Stimulated activated naive CD8-positive, alpha-beta T cell treated with anti-CD3 and anti-CD28 coated beads, Interleukin-15, Interleukin-2, amounts not matched to agents 100 ng/mL and 50 ng/mL, for 24 hours (primary cell): Measurements from ENCODE around the gene FMNL3.
"Not testable (repeated sequence)": the region's sequence is repeated elsewhere in the genome, so short reads cannot be mapped to it uniquely, and the experiment has no call there.

Source experiments
- H3K27ac Mint-ChIP-seq: one replicate; pipeline ENCODE4 v1.8.0; 2021; ENCODE audit warnings: mild to moderate bottlenecking, mixed read lengths
- H3K27me3 Mint-ChIP-seq: one replicate; pipeline ENCODE4 v1.8.0; 2021; ENCODE audit warnings: mixed read lengths
- H3K36me3 Mint-ChIP-seq: one replicate; pipeline ENCODE4 v1.8.0; 2021; ENCODE audit warnings: low read depth, mixed read lengths
- H3K4me1 Mint-ChIP-seq: one replicate; pipeline ENCODE4 v1.8.0; 2021; ENCODE audit warnings: low read depth, mixed read lengths
- H3K4me3 Mint-ChIP-seq: one replicate; pipeline ENCODE4 v1.8.0; 2021; ENCODE audit warnings: mild to moderate bottlenecking, mixed read lengths
- H3K9me3 Mint-ChIP-seq: one replicate; pipeline ENCODE4 v1.8.0; 2021; ENCODE audit warnings: mixed read lengths

FMNL3 gene

GRCh38 chr12:49626169-49626835 lies 80.9 kb downstream of the FMNL3 start:
- H3K9me3 Mint-ChIP-seq: no peaks in the 10 kb centered on the region
- H3K36me3 Mint-ChIP-seq: no peaks in the 10 kb centered on the region
- H3K4me1 Mint-ChIP-seq: peaks cover 16% of the 10 kb centered on the region
- H3K4me3 Mint-ChIP-seq: no peak overlapping the region
- no peak overlapping the region for H3K27ac Mint-ChIP-seq
- peaks cover 5% of the 10 kb centered on the region for H3K27me3 Mint-ChIP-seq

GRCh38 chr12:49624921-49625577 lies 82.2 kb downstream of the FMNL3 start:
- Mint-ChIP-seq H3K27me3 (peaks cover 11% of the 10 kb centered on the region), H3K4me3 (peak overlapping the region; percentile 22), H3K27ac (no peak overlapping the region), H3K36me3 (no peaks in the 10 kb centered on the region), H3K9me3 (no peaks in the 10 kb centered on the region), H3K4me1 (peaks cover 26% of the 10 kb centered on the region)

DNA sequence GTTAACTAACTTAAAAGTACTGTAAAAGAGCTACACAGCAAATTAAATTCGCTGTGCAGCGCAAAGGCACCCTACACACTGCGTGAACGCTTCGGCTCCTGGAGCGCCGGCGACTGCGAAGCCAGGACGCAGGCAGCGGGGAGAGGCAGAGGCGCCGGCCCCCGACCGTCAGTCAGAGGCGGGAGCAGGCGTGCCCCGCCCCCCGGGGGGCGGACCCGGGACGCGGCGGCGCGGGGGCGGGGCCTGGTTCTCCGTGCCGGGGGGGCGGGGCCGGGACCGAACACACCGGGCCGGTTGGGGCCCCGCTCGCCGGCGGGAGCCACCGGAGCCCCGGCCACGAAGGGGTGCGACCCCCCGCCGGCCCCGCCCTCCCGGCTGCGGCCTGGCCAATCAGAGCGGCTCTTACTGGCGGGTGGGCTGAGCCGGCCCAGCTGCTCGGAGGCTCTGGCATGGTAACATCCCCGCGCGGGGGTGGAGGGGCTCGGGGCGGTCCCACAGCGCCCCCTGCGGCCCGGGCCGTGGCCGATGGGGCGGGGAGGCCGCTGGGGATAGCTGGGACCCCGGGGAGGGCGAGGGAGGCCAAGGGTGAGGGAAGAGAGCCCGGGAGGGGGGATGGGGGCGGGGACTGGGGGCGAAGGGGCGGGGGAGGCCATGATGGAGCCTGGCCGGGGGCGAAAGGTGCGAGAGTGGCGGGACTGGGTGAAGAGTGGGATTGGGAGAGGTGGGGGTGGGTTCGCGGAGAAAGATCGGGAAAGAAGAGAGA lies 83.9 kb downstream of the FMNL3 start, which contains the start of gene PRPF40B:
Gene PRPF40B, plus strand, starts transcription at position 420 of the 763 bp plus-strand sequence. Its CDS starts 30 bp downstream, at position 450.
- H3K27me3 Mint-ChIP-seq: peaks cover 22% of the 10 kb centered on the region
- H3K27ac Mint-ChIP-seq: peak within 1 kb of the TSS; percentile 86
- H3K9me3 Mint-ChIP-seq: no peaks in the 10 kb centered on the region
- peak within 1 kb of the TSS; percentile 83 for H3K4me3 Mint-ChIP-seq
- H3K4me1 Mint-ChIP-seq: peaks cover 26% of the 10 kb centered on the region
- no peaks in the 10 kb centered on the region for H3K36me3 Mint-ChIP-seq

DNA sequence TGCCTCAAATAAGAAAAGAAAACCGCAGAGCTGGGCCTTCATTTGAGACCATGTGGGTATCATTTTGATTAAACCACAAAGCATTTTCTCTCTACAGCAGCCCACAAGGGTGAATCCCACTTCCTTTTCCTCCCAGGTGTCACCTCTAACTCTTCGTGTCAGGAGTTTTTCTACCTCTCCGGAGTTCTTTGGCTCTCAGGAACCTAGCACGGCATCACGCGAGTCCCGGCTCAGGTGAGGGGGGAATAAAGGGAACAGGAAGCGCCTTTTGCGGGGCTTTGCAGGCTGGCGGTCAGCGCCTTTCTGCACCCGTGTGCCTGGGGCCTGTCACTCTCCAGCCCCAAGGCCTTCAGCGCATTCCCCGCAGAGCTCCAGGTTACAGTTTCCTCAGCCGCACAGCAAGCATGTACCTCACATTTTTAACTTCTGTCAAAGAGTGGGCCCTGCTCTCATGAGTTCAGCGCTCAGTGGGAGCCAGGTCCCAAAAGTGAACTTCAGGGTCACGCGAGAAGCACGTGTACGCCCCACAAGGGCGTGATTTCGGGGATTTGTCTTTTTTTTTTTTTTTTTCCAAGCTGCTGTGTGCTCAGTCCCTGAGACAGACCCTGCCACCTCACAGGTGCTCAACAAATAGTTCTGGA lies 84.6 kb downstream of the FMNL3 start:
- Mint-ChIP-seq H3K36me3 (no peaks in the 10 kb centered on the region), H3K27ac (peak overlapping the region; percentile 86), H3K4me3 (peak overlapping the region; percentile 83), H3K27me3 (peaks cover 27% of the 10 kb centered on the region), H3K9me3 (no peaks in the 10 kb centered on the region), H3K4me1 (peaks cover 26% of the 10 kb centered on the region)

DNA sequence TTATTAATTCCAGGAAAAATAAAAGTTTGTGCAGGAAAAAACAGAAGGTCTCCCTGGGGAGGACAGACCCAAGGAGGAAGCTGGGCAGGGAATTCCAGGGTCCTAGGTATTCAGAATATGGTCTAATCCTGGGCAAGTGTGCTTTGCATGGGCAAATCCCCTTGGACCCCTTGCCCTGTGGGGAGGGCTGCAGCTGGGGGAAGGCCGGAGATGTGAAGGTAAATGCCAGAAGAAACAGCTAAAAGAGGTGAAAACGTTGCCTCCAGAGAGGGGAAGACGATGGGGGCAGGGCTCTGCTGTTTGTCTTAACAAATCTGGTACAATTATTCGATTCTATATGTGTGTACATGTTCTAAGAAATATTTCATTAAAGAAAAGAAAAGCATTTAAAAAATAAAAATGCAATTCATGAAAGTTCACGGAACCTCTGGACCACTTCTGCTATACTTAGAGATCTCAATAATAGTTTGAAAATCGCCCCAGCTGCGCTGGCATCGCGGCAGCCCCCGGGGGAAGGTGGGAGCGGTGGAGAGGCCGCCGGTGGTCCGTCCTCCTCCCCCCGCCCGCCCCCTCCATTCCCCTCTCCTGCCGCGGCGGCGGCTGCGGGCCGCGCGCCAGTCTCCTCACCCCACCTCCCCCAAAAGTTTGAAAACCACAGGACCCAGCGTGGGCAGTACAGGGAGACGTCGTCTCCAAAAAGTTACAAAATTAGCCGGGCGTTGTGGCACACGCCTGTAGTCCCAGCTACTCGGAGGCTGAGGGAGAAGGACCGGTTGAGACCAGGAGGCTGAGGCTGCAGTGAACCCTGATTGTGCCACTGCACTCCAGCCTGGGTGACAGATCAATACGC lies 85.3 kb downstream of the FMNL3 start:
- no peaks in the 10 kb centered on the region for H3K9me3 Mint-ChIP-seq
- H3K4me1 Mint-ChIP-seq: peaks cover 26% of the 10 kb centered on the region
- H3K27ac Mint-ChIP-seq: peak overlapping the region; percentile 86
- H3K27me3 Mint-ChIP-seq: peaks cover 28% of the 10 kb centered on the region
- H3K4me3 Mint-ChIP-seq: peak overlapping the region; percentile 83
- no peaks in the 10 kb centered on the region for H3K36me3 Mint-ChIP-seq

GRCh38 chr12:49619286-49619685 lies 87.9 kb downstream of the FMNL3 start:
- Mint-ChIP-seq H3K4me3 (no peak overlapping the region), H3K9me3 (no peaks in the 10 kb centered on the region), H3K27ac (no peak overlapping the region), H3K27me3 (peaks cover 31% of the 10 kb centered on the region), H3K36me3 (no peaks in the 10 kb centered on the region), H3K4me1 (peaks cover 39% of the 10 kb centered on the region)

GRCh38 chr12:49618576-49618975 lies 88.6 kb downstream of the FMNL3 start:
- Mint-ChIP-seq H3K4me3 (no peak overlapping the region), H3K4me1 (peaks cover 39% of the 10 kb centered on the region), H3K27me3 (peaks cover 31% of the 10 kb centered on the region), H3K27ac (no peak overlapping the region), H3K9me3 (no peaks in the 10 kb centered on the region), H3K36me3 (no peaks in the 10 kb centered on the region)

GRCh38 chr12:49616533-49617219 lies 90.5 kb downstream of the FMNL3 start:
- peaks cover 26% of the 10 kb centered on the region for H3K4me1 Mint-ChIP-seq
- no peak overlapping the region for H3K27ac Mint-ChIP-seq
- peaks cover 37% of the 10 kb centered on the region for H3K27me3 Mint-ChIP-seq
- H3K4me3 Mint-ChIP-seq: no peak overlapping the region
- H3K9me3 Mint-ChIP-seq: no peaks in the 10 kb centered on the region
- H3K36me3 Mint-ChIP-seq: no peaks in the 10 kb centered on the region

DNA sequence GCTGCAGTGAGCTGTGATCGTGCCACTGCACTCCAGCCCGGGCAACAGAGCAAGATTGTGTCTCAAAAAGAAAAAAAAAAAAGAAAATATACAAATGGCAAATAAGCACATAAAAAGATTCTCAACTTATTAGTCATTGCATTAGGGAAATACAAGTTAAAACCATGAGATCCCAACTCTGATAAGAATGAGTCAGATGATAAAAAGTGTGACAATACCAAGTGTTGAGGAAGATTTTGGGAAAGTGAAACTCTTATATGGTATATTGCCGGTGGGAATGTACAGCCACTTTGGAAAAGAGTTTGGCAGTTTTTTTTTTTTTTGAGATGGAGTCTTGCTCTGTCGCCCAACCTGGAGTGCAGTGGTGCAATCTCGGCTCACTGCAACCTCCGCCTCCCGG lies 91.5 kb downstream of the FMNL3 start:
- Mint-ChIP-seq H3K9me3 (no peaks in the 10 kb centered on the region), H3K27me3 (peaks cover 30% of the 10 kb centered on the region), H3K36me3 (no peaks in the 10 kb centered on the region), H3K4me1 (peaks cover 17% of the 10 kb centered on the region), H3K4me3 (no peak overlapping the region), H3K27ac (no peak overlapping the region)

DNA sequence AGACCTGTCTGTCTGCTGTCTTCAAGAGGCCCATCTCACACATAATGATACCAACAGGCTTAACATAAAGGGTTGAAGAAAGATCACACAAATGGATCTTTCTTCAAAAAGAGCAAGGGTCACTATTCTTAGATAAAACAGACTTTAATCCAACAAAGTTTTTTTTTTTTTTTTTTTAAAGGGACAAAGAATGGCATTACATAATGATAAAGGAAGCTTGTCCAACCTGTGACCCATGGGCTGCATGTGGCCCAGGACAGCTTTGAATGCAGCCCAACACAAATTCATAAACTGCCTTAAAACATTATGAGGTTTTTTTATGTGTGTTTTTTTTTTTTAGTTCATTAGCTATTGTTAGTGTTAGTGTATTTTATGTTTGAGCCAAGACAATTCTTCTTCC lies 95.0 kb downstream of the FMNL3 start:
- Mint-ChIP-seq H3K27me3 (peaks cover 17% of the 10 kb centered on the region), H3K36me3 (no peaks in the 10 kb centered on the region), H3K27ac (no peak overlapping the region), H3K4me1 (peaks cover 13% of the 10 kb centered on the region), H3K4me3 (no peak overlapping the region), H3K9me3 (no peaks in the 10 kb centered on the region)

DNA sequence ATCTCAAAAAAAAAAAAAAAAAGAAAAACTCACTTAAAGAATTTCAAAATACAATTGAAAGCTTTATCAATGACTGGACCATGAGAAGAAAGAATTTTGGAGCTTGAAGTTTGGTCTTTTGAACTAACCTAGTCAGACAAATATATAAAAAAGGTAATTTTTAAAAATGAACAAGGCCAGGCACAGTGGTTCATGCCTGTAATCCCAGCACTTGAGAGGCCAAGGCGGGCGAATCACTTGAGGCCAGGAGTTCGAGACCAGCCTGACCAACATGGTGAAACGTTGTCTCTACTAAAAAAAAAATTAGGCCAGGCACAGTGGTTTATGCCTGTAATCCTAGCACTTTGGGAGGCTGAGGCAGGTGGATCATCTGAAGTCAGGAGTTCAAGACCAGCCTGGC lies 96.4 kb downstream of the FMNL3 start:
- not testable (repeated sequence) for H3K4me1 Mint-ChIP-seq, H3K4me3 Mint-ChIP-seq, H3K9me3 Mint-ChIP-seq, H3K27ac Mint-ChIP-seq, H3K36me3 Mint-ChIP-seq
- H3K27me3 Mint-ChIP-seq: peaks cover 21% of the 10 kb centered on the region

DNA sequence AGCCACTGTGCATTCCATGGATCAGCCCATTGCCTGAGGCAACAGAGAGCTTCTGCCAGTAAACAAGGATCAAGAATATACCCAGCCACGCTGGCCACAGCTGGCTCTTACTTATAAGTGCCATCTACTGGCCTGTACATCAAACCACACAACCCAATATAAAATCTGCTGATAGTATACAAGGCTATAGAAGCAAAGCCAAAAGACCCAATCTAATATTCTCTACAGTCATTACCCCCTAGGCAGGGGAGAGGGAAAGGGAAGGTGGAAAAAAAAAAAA lies 97.4 kb downstream of the FMNL3 start:
- peaks cover 21% of the 10 kb centered on the region for H3K27me3 Mint-ChIP-seq
- no peaks in the 10 kb centered on the region for H3K4me1 Mint-ChIP-seq
- no peaks in the 10 kb centered on the region for H3K36me3 Mint-ChIP-seq
- H3K4me3 Mint-ChIP-seq: no peak overlapping the region
- H3K27ac Mint-ChIP-seq: no peak overlapping the region
- no peaks in the 10 kb centered on the region for H3K9me3 Mint-ChIP-seq

DNA sequence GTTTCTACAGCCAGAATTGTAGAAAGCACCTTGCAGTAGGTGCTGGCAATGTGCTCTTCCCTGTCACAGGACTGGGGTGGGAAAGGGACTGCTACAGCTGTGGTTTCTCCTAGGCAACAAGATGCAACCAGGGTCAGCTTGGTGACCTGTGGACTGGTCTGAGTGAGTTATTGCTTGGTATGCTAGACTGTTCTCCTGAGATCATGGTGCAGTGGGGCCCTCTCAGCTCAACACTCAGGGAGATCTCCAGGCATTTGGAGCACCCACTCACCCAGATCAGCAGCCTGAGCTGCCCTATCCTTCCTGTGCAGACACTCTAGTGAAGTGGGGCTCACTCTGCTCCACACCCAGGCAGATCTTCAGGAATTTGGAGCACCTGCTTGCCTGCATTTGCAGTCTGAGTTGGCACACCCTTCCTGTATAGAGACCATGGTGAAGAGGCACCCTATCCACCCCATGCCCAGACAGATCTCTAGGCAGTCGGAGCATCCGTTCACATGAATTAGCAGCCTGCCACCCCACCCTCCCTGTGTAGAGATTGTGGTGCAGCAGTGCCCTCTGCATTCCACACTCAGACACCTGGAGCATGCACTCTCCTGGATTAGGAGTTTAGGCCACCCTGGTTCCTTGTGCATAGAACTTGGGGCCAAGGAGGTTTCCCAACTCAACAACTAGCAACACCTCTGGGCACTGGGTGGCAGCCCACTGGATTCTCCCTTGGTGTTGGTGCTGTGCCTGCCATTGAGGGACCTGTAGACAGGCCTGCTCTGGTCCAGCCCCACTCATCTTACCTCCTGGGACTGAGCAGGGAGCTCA lies 97.9 kb downstream of the FMNL3 start:
- Mint-ChIP-seq H3K27me3 (peaks cover 17% of the 10 kb centered on the region), H3K27ac (no peak overlapping the region), H3K36me3 (no peaks in the 10 kb centered on the region), H3K4me1 (no peaks in the 10 kb centered on the region), H3K4me3 (no peak overlapping the region), H3K9me3 (no peaks in the 10 kb centered on the region)
